ENCODE measurements around the gene MAPK13.

- no peak for TF ChIP-seq CTCF (IDR thresholded peaks at IDR 0.05)
- TF ChIP-seq ZNF281 (CRISPR knock-in tag; IDR thresholded peaks at IDR 0.05), result no peak
- TF ChIP-seq USF2 (CRISPR knock-in tag; IDR thresholded peaks at IDR 0.05), result no peak
- no peak for TF ChIP-seq ATF2 (CRISPR knock-in tag; IDR thresholded peaks at IDR 0.05; ENCODE audit: borderline replicate concordance, low read depth)
- no peak for TF ChIP-seq FOXJ3 (CRISPR knock-in tag; IDR thresholded peaks at IDR 0.05; ENCODE audit: borderline replicate concordance)
- TF ChIP-seq ESRRA (CRISPR knock-in tag; IDR thresholded peaks at IDR 0.05; ENCODE audit: borderline replicate concordance), result no peak
- no peak for TF ChIP-seq ARID4B (CRISPR knock-in tag; IDR thresholded peaks at IDR 0.05; ENCODE audit: borderline replicate concordance)
- TF ChIP-seq HMGXB4 (CRISPR knock-in tag; IDR thresholded peaks at IDR 0.05), result no peak
- TF ChIP-seq E2F4 (CRISPR knock-in tag; IDR thresholded peaks at IDR 0.05; ENCODE audit: borderline replicate concordance, low read depth), result no peak
These were observed 19.4 kb upstream of the MAPK13 start for GRCh38 chr6:36110863-36111262.

Data from WTC11 (cell line).